Measurements from ENCODE around the gene SLFN5. TPM values are rescaled to one million over a fixed set of nuclear protein-coding genes. Genes with fewer than 3 reads are reported as not detected.
A peak's percentile ranks its signal among the peaks of the same experiment; 100 is the strongest.

SLFN5 gene
- total RNA-seq, 1 donor from 2014 or later, result 8.9 TPM

DNA sequence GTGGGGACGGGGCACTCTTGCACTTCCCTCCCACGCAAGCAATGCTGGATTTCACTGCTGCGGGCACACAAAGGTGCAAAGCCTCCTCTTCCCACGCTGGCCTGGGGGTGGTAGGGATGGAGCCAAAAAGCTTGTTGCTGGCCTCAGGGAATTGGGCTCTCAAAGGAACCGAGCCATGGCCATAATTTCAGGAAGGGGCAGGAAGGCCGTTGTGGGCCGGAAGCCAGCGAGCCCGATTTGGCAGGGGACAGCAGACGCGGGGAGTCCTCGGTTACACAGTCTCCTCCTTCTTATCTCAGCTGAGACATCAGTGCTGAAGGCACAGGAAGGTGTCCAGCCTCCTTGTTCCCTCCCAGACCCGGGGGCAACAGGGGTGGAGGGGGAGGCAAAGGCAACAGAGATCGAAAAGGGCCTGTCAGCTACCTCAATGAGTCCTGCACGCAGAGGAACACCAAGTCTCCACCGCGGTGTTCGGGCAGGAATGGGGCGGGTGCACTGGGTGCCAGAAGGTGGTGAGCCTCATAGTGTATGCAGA is 71.1 kb downstream of the SLFN5 start:
- peaks cover 39% of the 10 kb centered on the region for H3K4me1 Mint-ChIP-seq
- intact Hi-C loops (cut with micrococcal nuclease), result loop anchor here (1.0 to 5.0 kb wide), 6 partner anchors 27 to 433 kb away; partner anchors contain the start of gene SLFN11
- H3K9me3 Mint-ChIP-seq, result no peaks in the 10 kb centered on the region
- DNase-seq, result peak; percentile 69
- H3K27me3 Mint-ChIP-seq, result peaks cover 2% of the 10 kb centered on the region
- peak overlapping the region; percentile 85 for H3K4me3 Mint-ChIP-seq
- H3K36me3 Mint-ChIP-seq (ENCODE audit: low read depth), result peaks cover 3% of the 10 kb centered on the region
- peak overlapping the region; percentile 2 for H3K27ac Mint-ChIP-seq

DNA sequence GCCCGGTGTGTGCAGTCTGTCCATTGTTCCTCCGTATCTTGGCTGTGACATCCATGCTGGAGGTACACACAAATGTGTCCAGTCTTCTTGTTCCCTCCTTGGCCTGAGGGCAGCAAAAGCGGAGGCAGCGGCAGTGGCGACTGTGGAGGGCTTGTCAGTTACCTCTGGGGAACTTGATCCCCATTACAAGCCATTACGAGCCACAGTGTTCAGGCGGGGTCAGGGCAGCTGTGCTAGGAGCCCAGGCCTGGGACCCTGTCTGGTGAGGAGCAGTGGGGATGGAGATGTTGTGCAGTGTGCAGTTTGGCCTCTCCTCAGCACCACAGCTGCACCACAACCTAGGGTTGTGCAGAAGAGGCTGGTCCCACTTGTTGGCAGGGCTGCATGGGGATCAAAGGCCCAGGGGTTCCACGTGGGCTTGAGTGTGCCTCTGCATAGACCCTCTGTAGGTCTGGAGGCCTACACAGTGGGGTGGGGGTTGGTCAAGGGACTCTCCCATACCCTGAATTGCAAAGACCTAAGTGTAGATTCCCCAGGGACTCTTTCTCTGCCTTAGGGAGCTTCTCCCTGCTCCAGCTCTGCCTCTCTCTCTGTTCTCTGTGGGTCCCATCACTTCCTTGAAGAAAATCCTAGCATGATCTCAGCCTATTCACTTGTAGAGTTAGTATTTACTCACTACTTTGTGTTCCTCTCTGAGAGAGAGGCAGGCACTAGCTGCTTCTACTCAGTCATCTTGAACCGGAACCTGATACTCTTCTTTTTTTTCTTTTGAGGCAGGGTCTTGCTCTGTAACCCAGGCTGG is 71.7 kb downstream of the SLFN5 start:
- DNase-seq, result no peak
- Mint-ChIP-seq H3K27ac (peak overlapping the region; percentile 2), H3K36me3 (ENCODE audit: low read depth) (peaks cover 2% of the 10 kb centered on the region), H3K4me1 (peaks cover 39% of the 10 kb centered on the region), H3K27me3 (peaks cover 2% of the 10 kb centered on the region), H3K9me3 (peaks cover 5% of the 10 kb centered on the region), H3K4me3 (peak overlapping the region; percentile 85)
- intact Hi-C loops (cut with micrococcal nuclease), result loop anchor here (5.0 kb wide), 1 partner anchor 142 kb away; no protein-coding TSS in a partner anchor

DNA sequence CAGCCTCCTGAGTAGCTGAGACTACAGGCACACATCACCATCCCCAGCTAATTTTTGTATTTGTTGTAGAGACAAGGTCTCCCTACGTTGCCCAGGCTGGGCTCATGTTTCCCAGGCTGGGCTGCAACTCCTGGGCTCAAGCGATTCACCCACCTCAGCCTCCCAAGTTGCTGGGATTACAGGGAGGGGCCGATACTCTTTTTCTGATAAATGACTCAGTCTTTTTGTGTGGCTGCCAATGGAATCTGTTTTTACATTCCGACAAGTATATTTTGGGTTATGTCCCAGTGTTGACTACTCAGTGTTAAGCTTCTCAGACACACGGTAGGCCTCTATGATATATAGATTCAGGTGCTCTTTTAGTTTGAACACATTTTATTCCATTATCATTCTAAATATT is 72.4 kb downstream of the SLFN5 start:
- Mint-ChIP-seq H3K27me3 (peaks cover 2% of the 10 kb centered on the region), H3K9me3 (peaks cover 5% of the 10 kb centered on the region), H3K4me3 (peak overlapping the region; percentile 38), H3K4me1 (peaks cover 39% of the 10 kb centered on the region), H3K27ac (no peak overlapping the region), H3K36me3 (ENCODE audit: low read depth) (peaks cover 7% of the 10 kb centered on the region)
- DNase-seq, result no peak
- intact Hi-C loops (cut with micrococcal nuclease), result no loop called here

DNA sequence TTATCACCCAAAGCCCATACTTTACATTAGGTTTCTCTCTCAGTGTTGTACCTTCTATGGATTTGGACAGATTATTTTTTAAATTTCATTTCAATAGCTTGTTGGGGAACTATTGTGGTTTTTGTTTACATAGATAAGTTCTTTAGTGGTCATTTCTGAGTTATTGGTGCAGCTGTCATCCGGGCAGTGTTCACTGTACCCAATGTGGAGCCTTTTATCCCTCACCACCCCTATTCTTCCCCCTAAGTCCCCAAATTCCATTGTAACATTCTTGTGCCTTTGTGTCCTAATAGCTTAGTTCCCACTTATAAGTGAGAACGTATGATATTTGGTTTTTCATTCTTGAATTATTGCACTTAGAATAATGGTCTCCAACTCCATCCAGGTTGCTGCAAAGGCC is 73.1 kb downstream of the SLFN5 start:
- H3K36me3 Mint-ChIP-seq (ENCODE audit: low read depth), result peaks cover 10% of the 10 kb centered on the region
- intact Hi-C loops (cut with micrococcal nuclease), result no loop called here
- peaks cover 39% of the 10 kb centered on the region for H3K4me1 Mint-ChIP-seq
- no peak overlapping the region for H3K27ac Mint-ChIP-seq
- H3K4me3 Mint-ChIP-seq, result no peak overlapping the region
- H3K9me3 Mint-ChIP-seq, result peaks cover 5% of the 10 kb centered on the region
- peaks cover 2% of the 10 kb centered on the region for H3K27me3 Mint-ChIP-seq
- DNase-seq, result no peak

DNA sequence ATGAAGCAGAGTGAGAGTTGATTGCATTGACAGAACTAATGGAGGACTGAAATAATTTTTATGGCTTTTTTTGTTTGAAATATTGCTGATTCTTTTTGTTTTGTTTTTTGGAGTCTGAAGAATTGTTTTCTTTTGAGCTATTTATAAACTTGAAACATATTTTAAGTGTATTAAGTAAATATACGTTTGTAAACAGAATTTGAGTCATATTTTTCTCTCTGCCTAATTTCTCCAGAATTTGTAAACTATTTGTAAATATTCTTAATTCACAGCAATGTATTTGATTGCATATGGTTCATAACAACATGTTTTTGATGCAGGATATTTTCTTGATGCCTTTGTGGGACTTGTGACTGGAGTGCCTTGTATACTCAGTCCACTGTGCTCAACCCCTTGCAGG is 79.9 kb downstream of the SLFN5 start:
- no peak overlapping the region for H3K27ac Mint-ChIP-seq
- DNase-seq, result no peak
- peaks cover 12% of the 10 kb centered on the region for H3K27me3 Mint-ChIP-seq
- intact Hi-C loops (cut with micrococcal nuclease), result no loop called here
- H3K36me3 Mint-ChIP-seq (ENCODE audit: low read depth), result peaks cover 51% of the 10 kb centered on the region
- H3K4me1 Mint-ChIP-seq, result peaks cover 9% of the 10 kb centered on the region
- no peak overlapping the region for H3K4me3 Mint-ChIP-seq
- peaks cover 19% of the 10 kb centered on the region for H3K9me3 Mint-ChIP-seq

Other genes starting within 250 kb of the SLFN5 start
- 23.5 TPM in 2 replicates for gene RFFL, start 179.4 kb upstream of the SLFN5 start, total RNA-seq
- gene RAD51D, start 123.2 kb upstream of the SLFN5 start, total RNA-seq, result 32.6 and 35.2 TPM in 2 replicates
- gene FNDC8, start 121.5 kb upstream of the SLFN5 start, total RNA-seq, result not detected in 2 replicates
- gene NLE1, start 100.8 kb upstream of the SLFN5 start, total RNA-seq, result 45.3 and 47.9 TPM in 2 replicates
- gene UNC45B, start 95.3 kb upstream of the SLFN5 start, total RNA-seq, result not detected in 2 replicates
- 0.09 TPM in 1 of 2 replicates, not detected in the other for gene SLC35G3, start 48.7 kb upstream of the SLFN5 start, total RNA-seq
- 72.3 and 73.6 TPM in 2 replicates for gene SLFN11, start 130.5 kb downstream of the SLFN5 start, total RNA-seq
- gene SLFN12, start 189.4 kb downstream of the SLFN5 start, total RNA-seq, result 5.0 and 7.8 TPM in 2 replicates
- gene SLFN13, start 205.7 kb downstream of the SLFN5 start, total RNA-seq, result 34.5 and 36.8 TPM in 2 replicates

Data from activated CD4-positive, alpha-beta T cell treated with anti-CD3 and anti-CD28 coated beads, Interleukin-2, amount 10 ng/mL, durations not matched to agents 24 days and 14 days (primary cell).